RWPE1 (cell line): ENCODE measurements around the gene FBXL17.
A peak's percentile ranks its signal among the peaks of the same experiment; 100 is the strongest.

Experiments used
- CTCF ChIA-PET: fragments of 350-600 bp; sonication (Branson Sonifier 250); formaldehyde crosslinking; extraction: SDS; loops from one replicate; lab custom pipeline; 2021; lab: Yijun Ruan, JAX
- POLR2A ChIA-PET: fragments of 400-600 bp; formaldehyde crosslinking; extraction: SDS; loops from one replicate; lab custom pipeline; 2020; ENCODE audit warnings: antibody characterized with exemption; ENCODE audit not compliant: low non-redundant PET; lab: Yijun Ruan, JAX
- DNase-seq: peaks from one replicate; pipeline ENCODE4 v3.0.0; 2012; ENCODE audit warnings: low spot score
- H3K27ac ChIP-seq: fragments of 450-650 bp; 2 replicates; pipeline ENCODE4 v1.5.1; 2017
- CTCF ChIP-seq: fragments of 450-650 bp; conservative IDR thresholded peaks from 2 replicates; pipeline ENCODE4 v1.5.1; 2017; ENCODE audit warnings: low read depth, mild to moderate bottlenecking

FBXL17 gene

DNA sequence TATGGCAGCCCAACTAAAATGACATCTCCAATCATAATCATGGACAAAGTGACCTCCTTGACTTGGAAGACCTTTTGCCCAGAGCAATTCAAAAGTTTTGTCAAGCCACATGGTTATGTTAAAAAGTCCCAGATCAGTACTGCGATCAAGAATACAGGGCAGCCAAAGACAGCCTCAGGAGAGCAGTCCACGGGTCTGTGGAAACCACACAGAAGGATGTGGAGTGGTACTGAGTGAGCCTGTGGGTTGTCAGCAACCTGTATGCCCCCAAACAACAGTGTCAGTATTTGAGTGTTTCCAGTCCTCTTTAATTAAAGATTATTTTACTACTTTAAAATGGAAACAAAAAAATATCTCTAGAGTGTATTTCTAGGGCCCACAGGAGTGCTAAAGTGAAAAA is 365.8 kb downstream of the FBXL17 start:
- ChIA-PET POLR2A (no interaction called here), CTCF (no interaction called here)
- TF ChIP-seq CTCF: no peak
- DNase-seq: no peak
- H3K27ac ChIP-seq: no peak overlapping the region

DNA sequence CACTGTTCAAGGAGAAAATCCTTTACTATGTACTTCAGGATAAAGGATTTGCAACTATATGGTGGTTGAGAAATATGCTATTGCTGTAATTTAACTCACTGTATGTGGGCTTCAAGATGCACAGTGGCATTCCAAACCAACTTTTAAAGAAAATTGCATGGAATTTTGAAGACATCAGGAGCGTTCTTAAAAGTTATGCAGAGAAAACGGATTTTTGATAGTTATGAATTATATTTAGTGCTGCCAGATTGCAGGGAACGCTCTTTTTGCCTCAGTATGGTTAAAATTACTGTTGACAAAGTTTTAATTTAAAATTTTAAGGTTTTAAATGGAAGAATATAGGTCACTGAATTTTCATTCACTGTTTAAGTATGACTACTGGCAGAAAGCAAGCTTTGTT is 375.1 kb downstream of the FBXL17 start:
- H3K27ac ChIP-seq: no peak overlapping the region
- no peak for TF ChIP-seq CTCF
- ChIA-PET CTCF (interaction anchor here (0.6 kb wide), 1 partner anchor 1522 kb away, joined by 4 read pairs; no protein-coding TSS in a partner anchor), POLR2A (no interaction called here)
- DNase-seq: no peak

DNA sequence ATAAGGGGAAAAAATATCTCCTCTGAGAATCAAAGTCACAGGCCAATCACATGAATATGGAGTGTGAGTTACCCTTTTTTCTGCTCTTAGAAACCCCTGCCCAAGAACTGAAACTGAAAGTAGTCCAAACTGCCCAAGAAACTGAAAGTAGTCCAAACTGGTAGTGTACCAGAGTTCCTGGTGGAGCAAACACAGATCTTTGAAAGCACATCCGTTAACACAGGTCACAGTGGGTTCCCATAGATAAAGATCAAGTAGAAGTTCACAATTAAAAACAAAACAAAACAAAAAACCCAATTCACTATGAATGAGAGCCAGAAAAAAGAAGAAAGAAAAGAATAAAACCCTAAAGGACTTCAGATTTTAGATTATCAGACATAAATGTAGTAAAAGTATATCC is 378.7 kb downstream of the FBXL17 start:
- DNase-seq: peak; percentile 32
- ChIA-PET CTCF (no interaction called here), POLR2A (no interaction called here)
- no peak for TF ChIP-seq CTCF
- H3K27ac ChIP-seq: no peak overlapping the region

DNA sequence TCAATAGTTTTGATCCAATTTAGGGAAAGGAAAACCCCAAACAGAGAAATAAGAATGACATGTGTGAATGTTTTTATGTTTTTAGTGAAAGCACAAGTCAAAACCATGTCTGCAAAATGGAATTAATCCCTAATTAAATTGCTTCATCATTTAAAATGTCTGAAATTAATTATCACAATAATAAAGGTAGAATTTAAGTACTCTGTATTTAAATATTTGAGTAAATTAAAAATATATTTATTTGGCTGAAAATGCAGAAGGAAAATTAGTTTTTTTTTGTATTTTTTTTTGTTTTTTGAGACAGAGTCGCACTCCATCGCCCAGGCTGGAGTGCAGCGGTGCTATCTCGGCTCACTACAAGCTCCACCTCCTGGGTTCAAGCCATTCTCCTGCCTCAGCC is 380.7 kb downstream of the FBXL17 start:
- no peak overlapping the region for H3K27ac ChIP-seq
- ChIA-PET POLR2A (no interaction called here), CTCF (no interaction called here)
- TF ChIP-seq CTCF: no peak
- no peak for DNase-seq

GRCh38 chr5:107997338-107997980 is 384.4 kb downstream of the FBXL17 start:
- ChIA-PET CTCF (interaction anchor here (0.5 kb wide), 1 partner anchor 1536 kb away, joined by 4 read pairs; no protein-coding TSS in a partner anchor), POLR2A (no interaction called here)
- no peak for TF ChIP-seq CTCF
- DNase-seq: no peak
- no peak overlapping the region for H3K27ac ChIP-seq

GRCh38 chr5:107993341-107993740 is 388.6 kb downstream of the FBXL17 start:
- no peak for TF ChIP-seq CTCF
- ChIA-PET POLR2A (no interaction called here), CTCF (no interaction called here)
- no peak overlapping the region for H3K27ac ChIP-seq
- DNase-seq: no peak
